A549 (cell line): ENCODE data around the gene ADORA1. TPM values are rescaled to one million over a fixed set of nuclear protein-coding genes. Genes with fewer than 3 reads are reported as not detected.

ENCODE experiments used
- ATAC-seq, 2 experiments: fragments of 200-7000 bp in 1 of 2; fragments of >200 bp in 1 of 2; cut with Nextera tagmentation in 1 of 2; cut with Tn5 transposase in 1 of 2; 3 replicates each; pipeline versions ENCODE4 v1.8.0 to v1.9.1; 2018 to 2020; ENCODE audit warnings: mild to moderate bottlenecking in 1 of 2, moderate library complexity in 1 of 2
- CTCF ChIA-PET: fragments of 300-600 bp; sonication (Branson Sonifier 250); formaldehyde crosslinking; extraction: SDS; loops from one replicate; lab custom pipeline; 2021; ENCODE audit warnings: antibody characterized with exemption, inconsistent platforms; lab: Yijun Ruan, JAX
- POLR2A ChIA-PET: fragments of 350-600 bp; formaldehyde crosslinking; extraction: SDS; loops from one replicate; lab custom pipeline; 2021; ENCODE audit warnings: antibody characterized with exemption, inconsistent platforms; lab: Yijun Ruan, JAX
- DNase-seq, 2 experiments: peaks; one replicate each; pipeline versions ENCODE4 v3.0.0 to v3.0.0-alpha.2; 2011 to 2016; ENCODE audit warnings: low read depth in 1 of 2, low spot score in 1 of 2
- FAIRE-seq: peaks from 2 replicates; lab custom pipeline; 2011; peaks lifted over from hg19 to GRCh38; lab: Jason Lieb, UNC
- H3K27ac ChIP-seq, 2 experiments: fragments of >200 bp; sonication (Bioruptor Twin); formaldehyde crosslinking; 3 replicates each; pipeline ENCODE4 v1.5.1; 2016 to 2017
- H3K4me1 ChIP-seq: fragments of >200 bp; sonication (Bioruptor Twin); formaldehyde crosslinking; 3 replicates; pipeline ENCODE4 v1.6.1; 2016
- H3K4me2 ChIP-seq: fragments of >200 bp; sonication (Bioruptor Twin); formaldehyde crosslinking; 3 replicates; pipeline ENCODE4 v1.6.1; 2016
- H3K4me3 ChIP-seq: fragments of >200 bp; sonication (Bioruptor Twin); formaldehyde crosslinking; 3 replicates; pipeline ENCODE4 v1.5.1; 2016
- H3K9me3 ChIP-seq: fragments of >200 bp; sonication (Bioruptor Twin); formaldehyde crosslinking; 3 replicates; pipeline ENCODE4 v1.6.1; 2016
- ATOH8 ChIP-seq: fragments of 250-450 bp; sonication (Bioruptor Pico); IDR thresholded peaks from 2 replicates; pipeline ENCODE4 v1.5.0; 2020; ENCODE audit warnings: low read depth, mild to moderate bottlenecking, moderate library complexity
- BCL3 ChIP-seq: fragments of >200 bp; sonication (Bioruptor Twin); formaldehyde crosslinking; IDR thresholded peaks from 3 replicates; pipeline ENCODE4 v1.6.1; 2016
- EHF ChIP-seq: fragments of 250-450 bp; sonication (Bioruptor Pico); IDR thresholded peaks from 2 replicates; pipeline ENCODE4 v1.5.0; 2020; ENCODE audit warnings: mild to moderate bottlenecking
- EHMT2 ChIP-seq: fragments of 200-600 bp; sonication (generic); IDR thresholded peaks from 2 replicates; pipeline ENCODE4 v1.6.1; 2016; ENCODE audit warnings: antibody characterized with exemption, low read depth, mild to moderate bottlenecking, moderate library complexity
- ESRRA ChIP-seq: fragments of 150-350 bp; IDR thresholded peaks from 2 replicates; pipeline ENCODE4 v1.6.1; 2014; ENCODE audit warnings: mild to moderate bottlenecking, low read length, borderline replicate concordance
- HDAC2 ChIP-seq: fragments of 200-600 bp; sonication (generic); IDR thresholded peaks from 2 replicates; pipeline ENCODE4 v1.6.1; 2016
- HMGXB4 ChIP-seq: fragments of 250-450 bp; sonication (Bioruptor Pico); IDR thresholded peaks from 2 replicates; pipeline ENCODE4 v1.5.0; 2021; ENCODE audit warnings: mild to moderate bottlenecking, moderate library complexity, borderline replicate concordance
- JUNB ChIP-seq: fragments of >200 bp; sonication (Bioruptor Twin); formaldehyde crosslinking; IDR thresholded peaks from 2 replicates; pipeline ENCODE4 v1.6.1; 2016
- KDM1A ChIP-seq: fragments of 200-600 bp; sonication (generic); IDR thresholded peaks from 2 replicates; pipeline ENCODE4 v1.6.1; 2016; ENCODE audit warnings: low read depth, mild to moderate bottlenecking
- MAFK ChIP-seq: fragments of 450-650 bp; IDR thresholded peaks from 2 replicates; pipeline ENCODE4 v1.6.1; 2014; ENCODE audit not compliant: partially characterized antibody
- MYC ChIP-seq: IDR thresholded peaks from 2 replicates; pipeline ENCODE4 v1.6.1; 2012; ENCODE audit warnings: mild to moderate bottlenecking, inconsistent platforms, low read length, improper control_type of control experiment, borderline replicate concordance
- NR3C1 ChIP-seq: fragments of >200 bp; sonication (Bioruptor Twin); formaldehyde crosslinking; IDR thresholded peaks from 3 replicates; pipeline ENCODE4 v1.6.1; 2017
- PBX3 ChIP-seq: IDR thresholded peaks from 2 replicates; pipeline ENCODE4 v1.6.1; 2012
- RAD21 ChIP-seq, 2 experiments: fragments of >200 bp in 1 of 2; sonication (Bioruptor Twin) in 1 of 2; formaldehyde crosslinking in 1 of 2; IDR thresholded peaks in 1 of 2; conservative IDR thresholded peaks in 1 of 2; 2 replicates in 1 of 2; 3 replicates in 1 of 2; pipeline ENCODE4 v1.6.1; 2012 to 2018; ENCODE audit warnings: inconsistent platforms in 1 of 2
- RFX5 ChIP-seq: fragments of 450-650 bp; IDR thresholded peaks from 2 replicates; pipeline ENCODE4 v1.7.1; 2014; ENCODE audit warnings: antibody characterized with exemption, mild to moderate bottlenecking, moderate library complexity
- TFCP2L1 ChIP-seq: fragments of 250-450 bp; sonication (Bioruptor Pico); IDR thresholded peaks from 2 replicates; pipeline ENCODE4 v1.5.0; 2021; ENCODE audit warnings: mild to moderate bottlenecking
- TP53 ChIP-seq: fragments of 250-450 bp; sonication (Bioruptor Pico); IDR thresholded peaks from 2 replicates; pipeline ENCODE4 v1.5.0; 2021; ENCODE audit warnings: mild to moderate bottlenecking, moderate library complexity
- ZNF302 ChIP-seq: fragments of 250-450 bp; sonication (Bioruptor Pico); IDR thresholded peaks from 2 replicates; pipeline ENCODE4 v1.9.0; 2021; ENCODE audit warnings: inconsistent platforms, mild to moderate bottlenecking, moderate library complexity
- WGBS: methylation state at CpG from one replicate; pipeline ENCODE4 v1.1.6; 2017; ENCODE audit errors: missing lambda C conversion rate; 5-methylcytosine and 5-hydroxymethylcytosine counted together
- polyA plus RNA-seq, 4 experiments: library from polyadenylated mRNA; depleted of rRNA in 3 of 4; stranded (reverse); fragments of >200 nt; fragmentation: RNase III in 1 of 4; extraction: RNeasy Plus Mini Kit Qiagen cat#74134 plus additional on column Dnase treatment in 1 of 4; gene quantifications; 2 replicates in 3 of 4; 3 replicates in 1 of 4; pipeline ENCODE4 v1.2.3, GENCODE V29; 2011 to 2017

ADORA1 gene
- polyA plus RNA-seq, 2 of the 4 experiments (the other 2 are of a cell fraction), result 0.48 to 2.4 TPM

- ATAC-seq (no peak), FAIRE-seq (no peak), DNase-seq (no peak)
- ChIA-PET POLR2A (no interaction called here), CTCF (interaction anchor here (1.0 to 7.5 kb wide), 7 partner anchors 14 to 285 kb away, joined by 3 to 84 read pairs (median 5); no protein-coding TSS in a partner anchor)
- Histone ChIP-seq H3K9me3 (no peaks in the 10 kb centered on the region), H3K27ac (no peak overlapping the region), H3K4me1 (peaks cover 9% of the 10 kb centered on the region; the same call in 1 of the 3 replicates), H3K4me2 (no peak overlapping the region), H3K4me3 (no peak overlapping the region)
- WGBS, result 65% methylated on average over 10 of the region's 10 CpGs
- TF ChIP-seq HMGXB4 (CRISPR knock-in tag), result no peak
- no peak for TF ChIP-seq TFCP2L1
- TF ChIP-seq PBX3, result no peak
- no peak for TF ChIP-seq MAFK
- no peak for TF ChIP-seq EHMT2
- no peak for TF ChIP-seq JUNB
- no peak for TF ChIP-seq HDAC2
- no peak for TF ChIP-seq RAD21 (conservative IDR thresholded peaks at IDR 0.05 in 1 of 2, IDR thresholded peaks at IDR 0.05 in 1 of 2)
- no peak for TF ChIP-seq EHF (CRISPR knock-in tag)
- no peak for TF ChIP-seq TP53 (CRISPR knock-in tag)
- no peak for TF ChIP-seq ATOH8 (CRISPR knock-in tag)
These were observed 74.1 kb downstream of the ADORA1 start for GRCh38 chr1:203201516-203202205.

DNA sequence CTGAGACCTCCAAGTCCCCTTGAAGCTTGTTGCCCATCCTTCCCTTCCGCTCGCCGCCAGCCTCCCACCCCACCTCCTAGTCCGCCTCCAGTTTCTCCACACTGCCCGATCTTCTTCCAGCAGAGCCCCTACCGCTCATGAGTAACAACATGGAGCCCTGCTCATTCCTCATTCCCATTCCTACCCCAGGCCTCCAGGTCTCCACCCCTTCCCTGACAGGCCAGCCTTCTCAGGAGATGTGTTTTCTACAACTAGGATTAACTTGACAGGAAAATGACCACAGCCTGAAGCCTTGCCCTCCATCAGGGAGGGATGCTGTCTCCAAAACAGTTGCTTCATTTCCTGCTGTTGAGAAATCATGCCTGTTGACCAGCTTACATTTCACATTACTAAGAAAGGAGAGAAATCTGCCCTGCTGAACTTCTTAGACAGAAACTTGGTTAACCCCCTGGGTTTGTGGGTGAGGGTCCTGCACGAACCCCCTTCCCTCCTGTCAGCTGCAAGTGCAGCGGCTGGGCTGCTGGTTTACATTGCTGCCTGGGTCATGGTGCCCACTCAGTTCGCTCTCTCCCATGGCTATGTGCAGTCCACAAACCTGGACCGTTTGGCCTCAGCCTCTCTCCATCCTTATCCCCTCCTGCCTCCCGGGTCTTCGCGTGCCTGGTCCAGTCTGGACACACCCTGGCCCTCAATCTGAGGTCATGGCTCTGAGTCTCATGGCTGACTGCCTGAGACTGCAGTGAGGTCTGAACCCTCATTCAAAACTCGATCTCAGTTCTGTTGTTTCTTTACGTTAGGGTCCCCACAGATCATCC is 75.1 kb downstream of the ADORA1 start:
- no peak for FAIRE-seq
- no peak for DNase-seq
- 47% methylated on average over 13 of the region's 15 CpGs for WGBS

More for the DNA sequence above, 75.1 kb downstream of the ADORA1 start:
- no peak overlapping the region for H3K4me3 ChIP-seq
- no peak overlapping the region for H3K27ac ChIP-seq
- H3K9me3 ChIP-seq, result no peaks in the 10 kb centered on the region
- H3K4me1 ChIP-seq, result peaks cover 5% of the 10 kb centered on the region; the same call in 1 of the 3 replicates
- CTCF ChIA-PET, result interaction anchor here (1.0 to 7.5 kb wide), 5 partner anchors 13 to 284 kb away, joined by 3 to 84 read pairs (median 5); no protein-coding TSS in a partner anchor
- ATAC-seq, result no peak
- H3K4me2 ChIP-seq, result no peak overlapping the region
- TF ChIP-seq NR3C1, result no peak
- no peak for TF ChIP-seq MYC
- TF ChIP-seq RFX5, result no peak
- TF ChIP-seq ESRRA, result no peak
- no peak for TF ChIP-seq BCL3
- no peak for TF ChIP-seq ZNF302 (CRISPR knock-in tag)
- TF ChIP-seq KDM1A, result no peak
- TF ChIP-seq TFCP2L1, result no peak
- POLR2A ChIA-PET, result no interaction called here
